Measurements from ENCODE around the gene DNAI4. TPM values are rescaled to one million over a fixed set of nuclear protein-coding genes. Genes with fewer than 3 reads are reported as not detected.
A peak's percentile ranks its signal among the peaks of the same experiment; 100 is the strongest.

DNAI4 gene
- total RNA-seq, 3 donors from 2014 or later (not counting 1 experiment from before 2014, with no cell fraction given) = 1.4 to 4.3 (median 2.2) TPM

GRCh38 chr1:66929146-66929688, 4.6 kb upstream of the DNAI4 start:
- intact Hi-C loops (cut with micrococcal nuclease) = loop anchor here (5.0 to 10.0 kb wide), 3 partner anchors 266 to 758 kb away; partner anchors contain the start of gene GADD45A
- Histone ChIP-seq H3K27me3 (ENCODE audit: control insufficient read depth, insufficient read depth, low read length) (no peaks in the 10 kb centered on the region), H3K4me1 (ENCODE audit: control insufficient read depth, insufficient read depth, low read length) (peaks cover 18% of the 10 kb centered on the region), H3K36me3 (ENCODE audit: control insufficient read depth, insufficient read depth, low read length) (no peaks in the 10 kb centered on the region), H3K27ac (ENCODE audit: low read length) (peak overlapping the region; percentile 62), H3K4me3 (ENCODE audit: low read length) (peak overlapping the region; percentile 55), H3K9me3 (ENCODE audit: control insufficient read depth, insufficient read depth, low read length) (no peaks in the 10 kb centered on the region)
- H3K27ac Mint-ChIP-seq = peak overlapping the region; percentile 95 to 98
- TF ChIP-seq, protein P1, sequence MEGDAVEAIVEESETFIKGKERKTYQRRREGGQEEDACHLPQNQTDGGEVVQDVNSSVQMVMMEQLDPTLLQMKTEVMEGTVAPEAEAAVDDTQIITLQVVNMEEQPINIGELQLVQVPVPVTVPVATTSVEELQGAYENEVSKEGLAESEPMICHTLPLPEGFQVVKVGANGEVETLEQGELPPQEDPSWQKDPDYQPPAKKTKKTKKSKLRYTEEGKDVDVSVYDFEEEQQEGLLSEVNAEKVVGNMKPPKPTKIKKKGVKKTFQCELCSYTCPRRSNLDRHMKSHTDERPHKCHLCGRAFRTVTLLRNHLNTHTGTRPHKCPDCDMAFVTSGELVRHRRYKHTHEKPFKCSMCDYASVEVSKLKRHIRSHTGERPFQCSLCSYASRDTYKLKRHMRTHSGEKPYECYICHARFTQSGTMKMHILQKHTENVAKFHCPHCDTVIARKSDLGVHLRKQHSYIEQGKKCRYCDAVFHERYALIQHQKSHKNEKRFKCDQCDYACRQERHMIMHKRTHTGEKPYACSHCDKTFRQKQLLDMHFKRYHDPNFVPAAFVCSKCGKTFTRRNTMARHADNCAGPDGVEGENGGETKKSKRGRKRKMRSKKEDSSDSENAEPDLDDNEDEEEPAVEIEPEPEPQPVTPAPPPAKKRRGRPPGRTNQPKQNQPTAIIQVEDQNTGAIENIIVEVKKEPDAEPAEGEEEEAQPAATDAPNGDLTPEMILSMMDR (IDR thresholded peaks at IDR 0.05) = no peak
- H3K4me3 Mint-ChIP-seq = peak overlapping the region; percentile 100
- DNase-seq = peak in 1 of 2 donors; percentile 36
- H3K27me3 Mint-ChIP-seq (ENCODE audit: low read depth in 2 of 2) = no peaks in the 10 kb centered on the region
- no peaks in the 10 kb centered on the region for H3K36me3 Mint-ChIP-seq
- H3K9me3 Mint-ChIP-seq = no peaks in the 10 kb centered on the region
- H3K4me1 Mint-ChIP-seq = peaks cover 56 to 58% of the 10 kb centered on the region in 2 donors
- WGBS (ENCODE audit: insufficient coverage) = 63% methylated on average over 2 of the region's 3 CpGs
- ATAC-seq = no peak

GRCh38 chr1:66927528-66927927, 2.9 kb upstream of the DNAI4 start:
- H3K27me3 Mint-ChIP-seq (ENCODE audit: low read depth in 2 of 2) = no peaks in the 10 kb centered on the region
- TF ChIP-seq, protein P1 (IDR thresholded peaks at IDR 0.05) = no peak
- Histone ChIP-seq H3K27me3 (ENCODE audit: control insufficient read depth, insufficient read depth, low read length) (no peaks in the 10 kb centered on the region), H3K9me3 (ENCODE audit: control insufficient read depth, insufficient read depth, low read length) (no peaks in the 10 kb centered on the region), H3K27ac (ENCODE audit: low read length) (no peak overlapping the region), H3K4me3 (ENCODE audit: low read length) (no peak overlapping the region), H3K36me3 (ENCODE audit: control insufficient read depth, insufficient read depth, low read length) (no peaks in the 10 kb centered on the region), H3K4me1 (ENCODE audit: control insufficient read depth, insufficient read depth, low read length) (peaks cover 23% of the 10 kb centered on the region)
- H3K36me3 Mint-ChIP-seq = no peaks in the 10 kb centered on the region
- no peak overlapping the region for H3K27ac Mint-ChIP-seq
- intact Hi-C loops (cut with micrococcal nuclease) = loop anchor here (5.0 to 10.0 kb wide), 3 partner anchors 267 to 760 kb away; partner anchors contain the start of gene GADD45A
- H3K9me3 Mint-ChIP-seq = no peaks in the 10 kb centered on the region
- H3K4me3 Mint-ChIP-seq = no peak overlapping the region
- ATAC-seq (no peak), DNase-seq (no peak)
- H3K4me1 Mint-ChIP-seq = peaks cover 46 to 51% of the 10 kb centered on the region in 2 donors

GRCh38 chr1:66925944-66926343, 1.3 kb upstream of the DNAI4 start:
- WGBS (ENCODE audit: insufficient coverage) = 63% methylated on average over 8 of the region's 9 CpGs
- no peak for ATAC-seq

More at GRCh38 chr1:66925944-66926343, 1.3 kb upstream of the DNAI4 start:
- Histone ChIP-seq H3K27ac (ENCODE audit: low read length) (no peak overlapping the region), H3K9me3 (ENCODE audit: control insufficient read depth, insufficient read depth, low read length) (no peaks in the 10 kb centered on the region), H3K27me3 (ENCODE audit: control insufficient read depth, insufficient read depth, low read length) (no peaks in the 10 kb centered on the region), H3K4me1 (ENCODE audit: control insufficient read depth, insufficient read depth, low read length) (peaks cover 23% of the 10 kb centered on the region), H3K36me3 (ENCODE audit: control insufficient read depth, insufficient read depth, low read length) (no peaks in the 10 kb centered on the region), H3K4me3 (ENCODE audit: low read length) (peak overlapping the region; percentile 71)
- intact Hi-C loops (cut with micrococcal nuclease) = loop anchor here (5.0 to 10.0 kb wide), 3 partner anchors 269 to 761 kb away; partner anchors contain the start of gene GADD45A
- Mint-ChIP-seq H3K36me3 (no peaks in the 10 kb centered on the region), H3K9me3 (no peaks in the 10 kb centered on the region), H3K4me3 (peak overlapping the region; percentile 91), H3K27me3 (ENCODE audit: low read depth in 2 of 2) (no peaks in the 10 kb centered on the region), H3K27ac (peak overlapping the region; percentile 96), H3K4me1 (peaks cover 30 to 35% of the 10 kb centered on the region in 2 donors)
- TF ChIP-seq, protein P1 (IDR thresholded peaks at IDR 0.05) = no peak
- DNase-seq = peak in 1 of 2 donors; percentile 23
